ENCODE results near the gene TTLL10.

Gene TTLL10

GRCh38 chr1:1218524-1219200 is 45.0 kb downstream of the TTLL10 start:
- DNase-seq (ENCODE audit: low read depth, low spot score), result no peak

GRCh38 chr1:1219341-1219740 is 45.7 kb downstream of the TTLL10 start:
- no peak for DNase-seq (ENCODE audit: low read depth, low spot score)

DNA sequence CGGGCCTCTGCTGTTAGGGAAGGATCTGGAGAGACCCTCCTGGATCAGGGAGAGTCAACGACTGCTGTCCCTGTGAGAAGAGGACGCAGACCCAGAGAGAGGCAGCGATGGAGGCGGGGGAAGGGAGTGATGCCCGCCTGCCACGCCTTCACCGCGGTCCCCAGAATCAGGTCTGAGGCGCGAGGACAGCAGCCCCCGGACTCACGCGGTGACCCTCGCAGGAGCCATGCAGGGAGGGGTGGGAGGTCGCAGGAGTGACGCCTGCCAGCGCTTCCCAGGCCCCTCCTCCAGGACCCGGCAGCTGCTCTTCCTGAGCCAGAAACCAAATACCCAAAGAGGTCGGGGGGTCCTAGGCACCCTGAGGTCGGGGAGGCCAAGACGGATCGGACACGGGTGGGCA is 46.5 kb downstream of the TTLL10 start:
- DNase-seq (ENCODE audit: low read depth, low spot score), result no peak

GRCh38 chr1:1221887-1222574 is 48.4 kb downstream of the TTLL10 start:
- no peak for DNase-seq (ENCODE audit: low read depth, low spot score)

- no peak for DNase-seq (ENCODE audit: low read depth, low spot score)
Observed at GRCh38 chr1:1222575-1223225, 49.0 kb downstream of the TTLL10 start.

GRCh38 chr1:1223321-1223720 is 49.6 kb downstream of the TTLL10 start:
- DNase-seq (ENCODE audit: low read depth, low spot score), result no peak

GRCh38 chr1:1223891-1224290 is 50.2 kb downstream of the TTLL10 start:
- DNase-seq (ENCODE audit: low read depth, low spot score), result no peak

DNA sequence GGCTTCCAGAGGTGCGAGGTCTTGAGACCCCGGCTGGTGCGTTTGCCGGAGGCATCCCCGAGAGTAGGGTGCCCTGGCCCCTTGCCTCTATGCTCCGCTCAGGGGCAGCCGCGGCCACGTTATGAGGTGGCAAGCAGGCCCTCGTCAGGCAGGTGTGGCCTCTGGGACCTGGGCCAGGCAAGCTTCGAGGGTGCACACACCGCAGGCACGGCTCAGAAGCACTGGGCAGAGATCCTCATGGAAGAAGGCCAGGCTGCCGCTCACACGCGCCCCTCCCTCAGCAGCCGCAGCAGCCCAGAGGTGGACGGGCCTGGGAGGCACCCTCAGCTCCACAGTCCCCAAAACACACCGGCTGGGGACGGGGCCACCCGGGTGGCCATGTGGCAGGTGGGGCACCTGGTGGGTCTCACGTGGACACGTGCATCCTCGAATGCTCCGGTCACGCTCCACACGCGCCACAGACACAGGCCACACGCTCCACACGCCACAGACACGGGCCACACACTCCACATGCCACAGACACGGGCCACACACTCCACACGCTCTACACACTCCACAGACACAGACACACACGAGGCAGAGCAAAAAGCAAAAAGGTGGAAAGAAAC is 51.7 kb downstream of the TTLL10 start:
- DNase-seq (ENCODE audit: low read depth, low spot score), result no peak

- DNase-seq (ENCODE audit: low read depth, low spot score), result no peak
Observed at GRCh38 chr1:1225913-1226312, 52.2 kb downstream of the TTLL10 start.

DNA sequence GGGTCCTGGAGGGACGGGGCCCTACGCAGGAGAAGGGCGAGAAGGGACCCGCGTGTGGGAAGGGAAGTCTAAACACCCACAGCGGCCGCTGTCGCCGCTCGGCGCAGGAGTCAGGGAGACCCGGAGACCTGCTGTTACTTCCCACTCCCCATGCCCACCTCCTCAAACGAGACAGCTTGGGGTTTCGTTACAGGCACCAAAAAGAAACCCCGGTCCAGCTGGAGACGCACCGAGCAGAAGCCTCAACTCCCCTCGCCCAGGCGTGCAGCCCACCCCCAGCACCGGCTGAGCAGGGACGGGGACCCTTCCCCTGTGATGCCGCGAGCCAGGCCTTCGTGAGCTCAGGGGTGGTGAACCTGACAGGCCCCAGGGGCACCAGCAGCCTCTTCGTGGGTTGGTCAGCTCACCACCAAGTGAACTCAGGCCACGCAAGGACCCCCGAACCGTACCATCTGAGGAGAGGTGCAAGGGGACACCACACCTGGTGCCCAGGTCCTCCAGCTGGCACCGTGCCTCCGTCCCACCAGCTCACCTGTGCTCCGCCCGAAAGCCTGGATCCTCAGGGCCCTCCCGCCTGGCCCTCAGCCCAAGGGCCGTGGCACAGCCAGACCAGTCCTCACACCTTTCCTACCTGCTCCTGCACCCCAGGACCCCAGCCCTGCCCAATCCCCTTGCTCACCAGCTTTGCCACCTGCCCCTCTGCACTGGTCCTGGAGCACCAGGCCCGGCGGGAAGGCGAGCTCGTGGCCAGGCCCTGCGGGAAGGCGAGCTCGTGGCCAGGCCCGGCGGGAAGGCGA is 53.1 kb downstream of the TTLL10 start:
- no peak for DNase-seq (ENCODE audit: low read depth, low spot score)

DNA sequence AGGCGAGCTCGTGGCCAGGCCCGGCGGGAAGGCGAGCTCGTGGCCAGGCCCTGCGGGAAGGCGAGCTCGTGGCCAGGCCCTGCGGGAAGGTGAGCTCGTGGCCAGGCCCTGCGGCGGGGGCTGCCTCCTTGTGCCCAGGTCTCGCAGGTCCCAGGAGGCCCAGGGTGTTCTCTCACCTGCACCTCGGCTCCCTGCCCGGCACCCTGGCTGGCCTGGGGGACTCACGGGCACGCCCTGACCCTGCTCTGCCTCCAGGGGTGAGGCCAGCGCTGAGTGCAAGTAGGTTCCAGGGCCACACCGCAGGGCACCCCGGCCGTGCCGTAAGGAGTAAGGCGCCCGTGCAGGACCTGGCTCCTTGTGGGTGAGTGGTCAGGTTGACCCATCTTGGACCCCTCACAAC is 53.7 kb downstream of the TTLL10 start:
- DNase-seq (ENCODE audit: low read depth, low spot score), result no peak

GRCh38 chr1:1228187-1228586 is 54.5 kb downstream of the TTLL10 start:
- no peak for DNase-seq (ENCODE audit: low read depth, low spot score)

DNA sequence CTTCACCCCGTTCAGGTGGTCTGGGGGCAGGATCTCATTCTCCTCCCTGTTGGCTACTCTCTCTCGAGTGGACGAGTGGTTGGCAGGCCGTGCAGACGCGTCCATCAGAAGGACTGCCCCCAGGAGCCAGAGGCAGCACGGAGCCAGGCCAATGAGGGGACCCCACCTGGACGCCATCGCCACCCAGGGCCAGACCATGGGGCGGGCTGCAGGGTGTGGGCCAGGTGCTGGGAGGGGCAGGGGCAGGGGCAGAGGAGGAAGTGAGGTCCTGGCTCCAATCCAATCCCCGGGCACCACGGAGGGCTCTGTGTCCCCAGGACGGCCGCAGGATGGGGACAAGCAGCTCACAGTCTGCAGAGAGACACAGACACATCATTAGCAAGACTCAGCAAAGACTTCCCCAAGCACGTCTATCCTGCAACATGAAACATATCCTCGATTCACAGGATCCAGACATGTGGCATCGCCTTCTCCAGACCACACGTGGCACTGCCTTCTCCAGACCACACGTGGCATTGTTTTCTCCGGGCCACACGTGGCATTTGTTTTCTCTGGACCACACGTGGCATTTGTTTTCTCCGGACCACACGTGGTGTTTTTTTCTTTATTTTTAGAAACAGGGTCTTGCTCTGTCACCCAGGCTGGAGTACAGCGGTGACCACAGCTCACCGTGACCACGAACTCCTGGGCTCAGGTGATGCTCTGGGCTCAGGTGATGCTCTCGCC is 55.1 kb downstream of the TTLL10 start:
- DNase-seq (ENCODE audit: low read depth, low spot score), result no peak

DNA sequence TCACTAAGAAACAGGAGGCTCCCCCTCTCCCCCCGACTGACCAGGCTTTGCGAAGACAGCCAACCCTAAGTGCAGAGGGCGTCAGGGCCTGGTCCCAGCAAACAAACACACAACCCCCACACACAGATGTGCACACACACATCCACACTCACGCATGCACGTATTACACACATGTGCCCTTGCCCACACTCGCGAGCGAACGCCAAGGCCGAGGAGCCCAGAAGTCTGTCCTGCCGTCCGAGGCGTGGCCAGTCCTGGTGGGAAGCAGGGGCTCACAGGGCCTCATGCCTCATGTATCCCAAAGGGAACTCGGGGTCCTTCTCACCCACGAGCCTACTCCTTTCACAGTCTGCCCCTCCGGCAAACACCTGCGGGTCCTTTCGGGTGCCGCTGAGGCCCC is 56.1 kb downstream of the TTLL10 start:
- DNase-seq (ENCODE audit: low read depth, low spot score), result no peak

DNA sequence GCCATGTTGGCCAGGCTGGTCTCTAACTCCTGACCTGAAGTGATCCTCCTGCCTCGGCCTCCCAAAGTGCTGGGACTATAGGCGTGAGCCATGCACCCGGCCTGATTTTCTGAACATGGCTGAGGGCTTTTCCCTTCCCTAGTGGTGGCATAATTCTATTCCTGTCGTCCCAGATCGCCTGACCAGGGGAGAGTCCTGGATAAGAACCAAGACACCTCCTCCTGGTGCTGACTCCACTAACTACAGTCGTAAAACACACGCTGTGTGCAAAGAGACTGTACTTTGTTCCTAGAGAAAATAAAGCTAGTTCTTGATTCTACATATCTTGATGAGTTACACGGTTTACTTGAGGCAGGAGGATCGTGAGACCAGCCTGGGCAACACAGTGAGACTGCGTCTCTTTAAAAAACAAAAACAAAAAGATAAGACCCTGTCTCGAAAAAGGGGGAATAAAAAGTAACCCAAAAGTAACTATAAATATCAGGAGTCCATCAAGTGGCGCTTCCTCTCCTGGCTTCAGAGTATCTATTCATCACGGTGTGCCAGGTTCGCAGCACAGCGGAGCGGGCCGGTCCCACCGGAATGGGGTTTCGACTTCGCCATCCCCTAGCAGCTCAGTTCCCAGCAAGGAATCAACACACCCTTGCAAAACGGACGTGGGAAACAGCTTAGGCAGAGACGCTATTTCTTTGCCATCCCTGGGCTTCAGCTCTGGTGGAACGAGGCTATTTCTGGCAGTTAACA is 57.1 kb downstream of the TTLL10 start:
- no peak for DNase-seq (ENCODE audit: low read depth, low spot score)

GRCh38 chr1:1231400-1232207 is 57.9 kb downstream of the TTLL10 start, which contains the start of gene SDF4:
TSS of gene SDF4 (minus strand) at chr1:1232001. CDS start at chr1:1228772, 3,229 bp downstream.
- DNase-seq (ENCODE audit: low read depth, low spot score), result peak; percentile 93

DNA sequence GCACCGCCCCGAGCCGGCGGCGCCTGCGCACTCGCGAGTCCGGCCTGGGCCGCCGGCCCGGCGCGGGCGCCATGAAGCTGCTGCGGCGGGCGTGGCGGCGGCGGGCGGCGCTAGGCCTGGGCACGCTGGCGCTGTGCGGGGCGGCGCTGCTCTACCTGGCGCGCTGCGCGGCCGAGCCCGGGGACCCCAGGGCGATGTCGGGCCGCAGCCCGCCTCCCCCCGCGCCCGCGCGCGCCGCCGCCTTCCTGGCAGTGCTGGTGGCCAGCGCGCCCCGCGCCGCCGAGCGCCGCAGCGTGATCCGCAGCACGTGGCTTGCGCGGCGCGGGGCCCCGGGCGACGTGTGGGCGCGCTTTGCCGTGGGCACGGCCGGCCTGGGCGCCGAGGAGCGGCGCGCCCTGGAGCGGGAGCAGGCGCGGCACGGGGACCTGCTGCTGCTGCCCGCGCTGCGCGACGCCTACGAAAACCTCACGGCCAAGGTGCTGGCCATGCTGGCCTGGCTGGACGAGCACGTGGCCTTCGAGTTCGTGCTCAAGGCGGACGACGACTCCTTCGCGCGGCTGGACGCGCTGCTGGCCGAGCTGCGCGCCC is 58.6 kb downstream of the TTLL10 start, which contains the start of gene B3GALT6:
Gene B3GALT6 (plus strand): TSS at position 30 of the 588 bp plus-strand sequence. CDS start 42 bp downstream, at position 72.
- DNase-seq (ENCODE audit: low read depth, low spot score), result no peak

DNA sequence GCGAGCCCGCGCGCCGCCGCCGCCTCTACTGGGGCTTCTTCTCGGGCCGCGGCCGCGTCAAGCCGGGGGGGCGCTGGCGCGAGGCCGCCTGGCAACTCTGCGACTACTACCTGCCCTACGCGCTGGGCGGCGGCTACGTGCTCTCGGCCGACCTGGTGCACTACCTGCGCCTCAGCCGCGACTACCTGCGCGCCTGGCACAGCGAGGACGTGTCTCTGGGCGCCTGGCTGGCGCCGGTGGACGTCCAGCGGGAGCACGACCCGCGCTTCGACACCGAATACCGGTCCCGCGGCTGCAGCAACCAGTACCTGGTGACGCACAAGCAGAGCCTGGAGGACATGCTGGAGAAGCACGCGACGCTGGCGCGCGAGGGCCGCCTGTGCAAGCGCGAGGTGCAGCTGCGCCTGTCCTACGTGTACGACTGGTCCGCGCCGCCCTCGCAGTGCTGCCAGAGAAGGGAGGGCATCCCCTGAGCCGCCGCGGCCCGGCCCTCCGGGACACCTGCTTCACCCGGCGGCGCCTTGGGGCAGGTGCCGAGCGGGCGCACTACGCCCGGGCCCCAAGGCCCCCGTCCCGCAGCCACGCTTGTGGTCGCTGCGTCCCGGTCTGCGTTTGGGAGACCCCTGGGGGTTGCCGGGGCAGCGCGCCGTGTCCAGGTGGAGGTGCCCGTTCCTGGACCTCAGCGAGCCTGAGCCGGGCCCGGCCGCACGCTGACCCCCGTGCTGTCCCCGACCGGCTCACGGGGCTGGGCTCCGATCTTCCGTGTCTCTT is 59.3 kb downstream of the TTLL10 start:
- DNase-seq (ENCODE audit: low read depth, low spot score), result no peak

Data from activated naive CD8-positive, alpha-beta T cell treated with anti-CD3 and anti-CD28 coated beads, Interleukin-2, amount 50 U/mL, for 16 hours (primary cell).